Measurements from ENCODE around the gene FHOD3. TPM values are rescaled to one million over a fixed set of nuclear protein-coding genes. Genes with fewer than 3 reads are reported as not detected.

FHOD3 gene
- total RNA-seq, 4 donors from 2014 or later = 24.1 to 51.4 (median 33.8) TPM

DNA sequence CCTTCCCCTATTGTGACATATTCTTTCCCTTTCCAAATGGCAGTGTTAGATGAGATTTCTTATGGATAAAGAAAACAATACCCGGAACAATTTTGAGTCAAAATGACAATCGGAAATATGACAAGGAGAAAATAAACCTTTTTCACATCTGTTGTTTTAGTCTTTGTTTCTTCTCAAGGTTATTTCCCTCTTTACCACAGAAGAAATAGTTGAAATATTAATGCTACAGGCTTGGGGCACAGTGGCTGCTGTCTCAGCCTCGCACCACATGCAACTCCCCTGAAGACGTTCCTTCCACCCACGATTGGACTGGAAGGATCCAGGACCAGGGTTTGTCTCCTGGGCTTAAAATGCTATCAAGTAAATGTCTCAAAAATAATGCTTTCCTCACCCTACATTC is 77.6 kb downstream of the FHOD3 start:
- Histone ChIP-seq H3K4me1 (peaks cover 0 to 20% (median 0%) of the 10 kb centered on the region in 4 donors), H3K4me3 (no peak overlapping the region), H3K36me3 (no peaks in the 10 kb centered on the region), H3K9me3 (no peaks in the 10 kb centered on the region), H3K27me3 (no peaks in the 10 kb centered on the region), H3K27ac (replicated peaks in 1 of 4) (no peak overlapping the region)
- intact Hi-C loops (cut with DNase I) = no loop called here
- TF ChIP-seq, protein P1, sequence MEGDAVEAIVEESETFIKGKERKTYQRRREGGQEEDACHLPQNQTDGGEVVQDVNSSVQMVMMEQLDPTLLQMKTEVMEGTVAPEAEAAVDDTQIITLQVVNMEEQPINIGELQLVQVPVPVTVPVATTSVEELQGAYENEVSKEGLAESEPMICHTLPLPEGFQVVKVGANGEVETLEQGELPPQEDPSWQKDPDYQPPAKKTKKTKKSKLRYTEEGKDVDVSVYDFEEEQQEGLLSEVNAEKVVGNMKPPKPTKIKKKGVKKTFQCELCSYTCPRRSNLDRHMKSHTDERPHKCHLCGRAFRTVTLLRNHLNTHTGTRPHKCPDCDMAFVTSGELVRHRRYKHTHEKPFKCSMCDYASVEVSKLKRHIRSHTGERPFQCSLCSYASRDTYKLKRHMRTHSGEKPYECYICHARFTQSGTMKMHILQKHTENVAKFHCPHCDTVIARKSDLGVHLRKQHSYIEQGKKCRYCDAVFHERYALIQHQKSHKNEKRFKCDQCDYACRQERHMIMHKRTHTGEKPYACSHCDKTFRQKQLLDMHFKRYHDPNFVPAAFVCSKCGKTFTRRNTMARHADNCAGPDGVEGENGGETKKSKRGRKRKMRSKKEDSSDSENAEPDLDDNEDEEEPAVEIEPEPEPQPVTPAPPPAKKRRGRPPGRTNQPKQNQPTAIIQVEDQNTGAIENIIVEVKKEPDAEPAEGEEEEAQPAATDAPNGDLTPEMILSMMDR (IDR thresholded peaks at IDR 0.05) = no peak
- TF ChIP-seq EP300 (IDR thresholded peaks at IDR 0.05) (no peak), POLR2A (IDR thresholded peaks at IDR 0.05; ENCODE audit: low read depth) (no peak), POLR2AphosphoS5 (IDR thresholded peaks at IDR 0.05) (no peak)
- no peak for DNase-seq (ENCODE audit: extremely low spot score)
- WGBS = 79% methylated on average over 5 of the region's 5 CpGs

DNA sequence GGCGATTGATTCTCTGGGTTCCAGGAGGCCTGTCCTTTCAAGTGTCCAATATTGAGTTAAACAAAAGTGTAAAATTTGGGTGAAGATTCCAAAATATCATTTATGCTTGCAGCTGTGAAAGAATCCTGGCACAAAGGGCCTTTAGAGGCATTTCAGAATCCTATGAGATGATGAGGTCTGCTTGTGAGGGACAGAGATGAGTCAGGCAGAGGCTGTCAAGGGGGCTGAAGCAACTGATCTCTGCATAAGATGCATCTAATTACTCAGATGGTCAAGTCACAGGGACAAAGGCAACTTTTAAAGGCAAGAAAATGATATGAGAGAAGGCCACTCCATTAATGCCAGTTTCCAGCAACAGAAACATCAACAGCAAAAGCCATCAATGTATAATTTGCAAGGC is 78.8 kb downstream of the FHOD3 start:
- 88% methylated on average over 1 of the region's 1 CpG for WGBS
- Histone ChIP-seq H3K9me3 (no peaks in the 10 kb centered on the region), H3K27me3 (no peaks in the 10 kb centered on the region), H3K4me3 (no peak overlapping the region), H3K36me3 (no peaks in the 10 kb centered on the region), H3K4me1 (peaks cover 0 to 24% (median 6%) of the 10 kb centered on the region in 4 donors), H3K27ac (replicated peaks in 1 of 4) (no peak overlapping the region)
- TF ChIP-seq, protein P1 (IDR thresholded peaks at IDR 0.05) = no peak
- TF ChIP-seq POLR2AphosphoS5 (IDR thresholded peaks at IDR 0.05) (no peak), POLR2A (IDR thresholded peaks at IDR 0.05; ENCODE audit: low read depth) (no peak), EP300 (IDR thresholded peaks at IDR 0.05) (no peak)
- no peak for DNase-seq (ENCODE audit: extremely low spot score)
- intact Hi-C loops (cut with DNase I) = no loop called here

DNA sequence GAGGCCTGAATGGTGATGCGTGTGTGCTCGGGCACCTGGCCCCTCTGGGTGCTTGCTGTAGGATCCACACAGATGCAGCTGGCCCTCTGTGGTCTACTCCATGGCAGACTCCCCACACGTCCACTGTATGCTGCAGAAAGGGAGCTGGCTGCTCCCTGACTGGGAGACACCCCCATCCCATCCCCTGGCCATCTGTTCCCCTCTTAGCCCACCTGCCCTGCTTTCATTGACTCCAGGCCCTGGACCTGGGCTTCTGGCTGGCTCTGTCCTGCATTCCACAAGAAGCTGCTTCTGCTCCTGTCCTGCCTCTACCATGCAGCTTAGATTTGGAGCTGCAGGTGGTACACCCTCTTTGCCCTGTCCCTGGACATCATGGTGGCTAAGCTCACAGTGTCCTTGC is 80.1 kb downstream of the FHOD3 start:
- intact Hi-C loops (cut with DNase I) = no loop called here
- Histone ChIP-seq H3K4me3 (no peak overlapping the region), H3K27ac (replicated peaks in 1 of 4) (no peak overlapping the region), H3K36me3 (no peaks in the 10 kb centered on the region), H3K27me3 (no peaks in the 10 kb centered on the region), H3K9me3 (no peaks in the 10 kb centered on the region), H3K4me1 (peaks cover 0 to 22% (median 7%) of the 10 kb centered on the region in 4 donors)
- DNase-seq (ENCODE audit: extremely low spot score) = no peak
- TF ChIP-seq POLR2AphosphoS5 (IDR thresholded peaks at IDR 0.05) (no peak), EP300 (IDR thresholded peaks at IDR 0.05) (no peak), POLR2A (IDR thresholded peaks at IDR 0.05; ENCODE audit: low read depth) (no peak)
- TF ChIP-seq, protein P1 (IDR thresholded peaks at IDR 0.05) = no peak
- WGBS = 71% methylated on average over 3 of the region's 3 CpGs

DNA sequence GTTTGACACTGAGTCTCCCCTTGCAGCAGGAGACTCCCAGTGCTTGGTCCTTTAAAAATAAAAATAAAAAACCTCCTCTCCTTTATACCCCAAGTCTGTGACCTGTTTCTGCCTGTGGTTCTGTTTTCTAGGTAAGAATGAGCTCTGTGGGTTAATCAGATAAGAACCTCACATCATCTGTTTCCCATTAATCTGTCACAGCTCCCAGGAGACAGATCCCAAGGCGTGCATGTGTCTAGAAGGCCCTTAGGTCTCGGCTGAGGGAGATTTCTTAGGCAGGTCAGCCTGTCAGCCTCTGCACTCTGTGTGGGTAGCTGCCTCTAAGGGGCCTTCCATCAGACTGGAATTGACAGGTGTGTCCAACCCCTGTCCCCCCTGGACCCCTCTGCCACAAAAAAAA is 80.7 kb downstream of the FHOD3 start:
- TF ChIP-seq POLR2AphosphoS5 (IDR thresholded peaks at IDR 0.05) (no peak), EP300 (IDR thresholded peaks at IDR 0.05) (no peak), POLR2A (IDR thresholded peaks at IDR 0.05; ENCODE audit: low read depth) (no peak)
- TF ChIP-seq, protein P1 (IDR thresholded peaks at IDR 0.05) = no peak

DNA sequence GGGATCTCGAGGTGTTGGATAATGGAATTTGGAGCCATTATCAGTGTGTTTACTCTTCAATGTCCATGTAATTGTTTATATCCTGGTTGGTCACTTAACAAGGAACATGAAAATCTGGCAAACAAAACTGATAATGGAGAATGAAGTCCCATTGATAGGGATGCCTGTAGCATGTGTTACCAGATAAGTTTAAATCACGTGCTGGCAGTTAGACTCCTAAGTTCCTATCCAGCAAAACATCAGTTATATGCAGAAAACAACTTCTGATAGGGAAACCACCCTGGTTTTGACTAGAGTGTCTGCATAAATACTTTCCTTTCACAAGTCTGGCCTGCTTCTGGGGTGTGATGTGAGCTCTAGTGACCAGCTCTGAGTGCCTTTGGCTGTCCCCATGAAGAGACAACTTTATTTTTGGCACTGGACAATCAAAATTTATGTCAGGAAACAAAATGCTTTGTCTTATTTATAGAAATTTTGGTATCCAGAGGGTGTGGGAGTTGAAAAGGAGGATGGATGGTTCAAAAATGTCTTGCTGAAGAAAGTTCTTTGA is 82.0 kb downstream of the FHOD3 start:
- 81% methylated on average over 2 of the region's 2 CpGs for WGBS
- Histone ChIP-seq H3K27me3 (no peaks in the 10 kb centered on the region), H3K36me3 (no peaks in the 10 kb centered on the region), H3K4me1 (peaks cover 0 to 16% (median 7%) of the 10 kb centered on the region in 4 donors), H3K27ac (replicated peaks in 1 of 4) (no peak overlapping the region), H3K4me3 (no peak overlapping the region), H3K9me3 (no peaks in the 10 kb centered on the region)
- no peak for TF ChIP-seq POLR2AphosphoS5 (IDR thresholded peaks at IDR 0.05)
- DNase-seq (ENCODE audit: extremely low spot score) = no peak
- intact Hi-C loops (cut with DNase I) = no loop called here

More for the DNA sequence above, 80.7 kb downstream of the FHOD3 start:
- no peaks in the 10 kb centered on the region for H3K27me3 ChIP-seq
- H3K36me3 ChIP-seq = no peaks in the 10 kb centered on the region
- no peaks in the 10 kb centered on the region for H3K9me3 ChIP-seq
- peaks cover 0 to 17% (median 7%) of the 10 kb centered on the region in 4 donors for H3K4me1 ChIP-seq
- WGBS = 48% methylated on average over 2 of the region's 2 CpGs
- no peak overlapping the region for H3K27ac ChIP-seq (replicated peaks in 1 of 4)
- DNase-seq (ENCODE audit: extremely low spot score) = no peak
- H3K4me3 ChIP-seq = no peak overlapping the region
- intact Hi-C loops (cut with DNase I) = no loop called here

Measured in esophagus muscularis mucosa (tissue), 4 donors.